ENCODE results near the gene CES3. TPM values are rescaled to one million over a fixed set of nuclear protein-coding genes. Genes with fewer than 3 reads are reported as not detected.

CES3 gene
- total and polyA plus RNA-seq, 9 of the 15 experiments (the other 6 are each of a cell fraction or from before 2014, with no cell fraction given) = 0.06 to 2.2 (median 0.68) TPM

DNA sequence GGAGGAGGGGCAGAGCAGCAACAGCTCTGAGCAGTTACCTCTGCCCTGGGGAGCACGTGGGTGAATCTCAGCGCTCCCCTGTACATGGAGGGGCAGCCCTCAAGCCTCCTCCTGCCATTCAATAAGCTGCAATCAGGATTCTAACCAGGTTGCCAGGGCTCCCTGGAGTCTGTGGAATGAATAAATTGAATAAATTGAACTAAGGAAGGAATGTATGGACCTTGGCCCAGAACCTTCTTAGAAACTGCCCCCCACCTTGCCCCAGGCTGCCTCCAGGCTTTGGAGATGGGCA, 40.8 kb upstream of the CES3 start:
- Histone ChIP-seq H3K4me1 (replicated peaks in 1 of 2; ENCODE audit: control insufficient read depth in 2 of 2, insufficient read depth in 2 of 2, low read length in 2 of 2) (peaks cover 0 to 28% of the 10 kb centered on the region in 2 experiments; a peak in 2 of 5 replicates), H3K9ac (ENCODE audit: insufficient read depth in 1 of 2, low read depth in 2 of 2, low read length in 2 of 2) (no peak overlapping the region), H3K79me2 (ENCODE audit: control insufficient read depth, insufficient read depth, low read length) (no peaks in the 10 kb centered on the region), H3K4me3 (no peak overlapping the region), H3K27me3 (ENCODE audit: control insufficient read depth in 2 of 2, insufficient read depth in 2 of 2, low read length in 2 of 2) (peaks cover 14 to 64% of the 10 kb centered on the region in 2 experiments; a peak in 3 of 5 replicates), H2AFZ (ENCODE audit: low read depth, low read length) (no peak overlapping the region), H3K9me3 (replicated peaks; ENCODE audit: control insufficient read depth, insufficient read depth, low read depth, low read length) (no peaks in the 10 kb centered on the region), H3K36me3 (ENCODE audit: control insufficient read depth, insufficient read depth, low read length) (no peaks in the 10 kb centered on the region), H4K20me1 (replicated peaks; ENCODE audit: control insufficient read depth, insufficient read depth, low read length) (no peaks in the 10 kb centered on the region; the same call in 1 of the 2 replicates), H3K4me2 (ENCODE audit: insufficient read depth, low read length) (no peak overlapping the region), H3K9me1 (ENCODE audit: control insufficient read depth, insufficient read depth, low read length) (no peaks in the 10 kb centered on the region), H3K27ac (ENCODE audit: extremely low read depth, low read depth, low read length) (no peak overlapping the region)
- DNase-seq (ENCODE audit: extremely low read depth in 1 of 4, low spot score in 3 of 4) (no peak), ATAC-seq (no peak), FAIRE-seq (no peak)
- in situ Hi-C loops (cut with MboI) (no loop called here), intact Hi-C loops (cut with micrococcal nuclease) (no loop called here)
- BruUV-seq (replicated peaks) = no TSS peak
- CTCF ChIA-PET (ENCODE audit: low intra/inter-chr PET ratio) = no interaction called here
- WGBS (ENCODE audit: insufficient coverage, low coverage, missing lambda C conversion rate) = 3% methylated on average over 2 of the region's 2 CpGs
- POLR2A ChIA-PET = interaction anchor here (0.9 to 1.2 kb wide), 2 partner anchors 10 to 21 kb away, joined by 3 to 4 read pairs; no protein-coding TSS in a partner anchor
- TF ChIP-seq TCF7 (IDR thresholded peaks at IDR 0.05; ENCODE audit: borderline replicate concordance) = no peak
- TF ChIP-seq HMGN3 (IDR thresholded peaks at IDR 0.05; ENCODE audit: borderline replicate concordance, extremely low read depth, insufficient read length, low read depth, low read length) = no peak
- no peak for TF ChIP-seq PTBP1 (IDR thresholded peaks at IDR 0.05; ENCODE audit: low read depth, low read length)
- TF ChIP-seq HSF4 (CRISPR knock-in tag; IDR thresholded peaks at IDR 0.05; ENCODE audit: borderline replicate concordance) = no peak
- TF ChIP-seq, protein P1, sequence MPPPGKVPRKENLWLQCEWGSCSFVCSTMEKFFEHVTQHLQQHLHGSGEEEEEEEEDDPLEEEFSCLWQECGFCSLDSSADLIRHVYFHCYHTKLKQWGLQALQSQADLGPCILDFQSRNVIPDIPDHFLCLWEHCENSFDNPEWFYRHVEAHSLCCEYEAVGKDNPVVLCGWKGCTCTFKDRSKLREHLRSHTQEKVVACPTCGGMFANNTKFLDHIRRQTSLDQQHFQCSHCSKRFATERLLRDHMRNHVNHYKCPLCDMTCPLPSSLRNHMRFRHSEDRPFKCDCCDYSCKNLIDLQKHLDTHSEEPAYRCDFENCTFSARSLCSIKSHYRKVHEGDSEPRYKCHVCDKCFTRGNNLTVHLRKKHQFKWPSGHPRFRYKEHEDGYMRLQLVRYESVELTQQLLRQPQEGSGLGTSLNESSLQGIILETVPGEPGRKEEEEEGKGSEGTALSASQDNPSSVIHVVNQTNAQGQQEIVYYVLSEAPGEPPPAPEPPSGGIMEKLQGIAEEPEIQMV (tag; conservative IDR thresholded peaks at IDR 0.05; ENCODE audit: low read depth) = no peak
- TF ChIP-seq, protein P2, sequence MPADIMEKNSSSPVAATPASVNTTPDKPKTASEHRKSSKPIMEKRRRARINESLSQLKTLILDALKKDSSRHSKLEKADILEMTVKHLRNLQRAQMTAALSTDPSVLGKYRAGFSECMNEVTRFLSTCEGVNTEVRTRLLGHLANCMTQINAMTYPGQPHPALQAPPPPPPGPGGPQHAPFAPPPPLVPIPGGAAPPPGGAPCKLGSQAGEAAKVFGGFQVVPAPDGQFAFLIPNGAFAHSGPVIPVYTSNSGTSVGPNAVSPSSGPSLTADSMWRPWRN (IDR thresholded peaks at IDR 0.05; ENCODE audit: low read depth) = no peak
- TF ChIP-seq ZBTB7A (IDR thresholded peaks at IDR 0.05; ENCODE audit: borderline replicate concordance, control insufficient read depth, low read depth, low read length) = no peak
- TF ChIP-seq MAFK (IDR thresholded peaks at IDR 0.05; ENCODE audit: low read length) = no peak
- no peak for TF ChIP-seq MTA3 (IDR thresholded peaks at IDR 0.05; ENCODE audit: borderline replicate concordance)
- TF ChIP-seq ZNF175 (CRISPR knock-in tag; IDR thresholded peaks at IDR 0.05; ENCODE audit: low read depth) = no peak
- no peak for TF ChIP-seq SMAD1 (IDR thresholded peaks at IDR 0.05; ENCODE audit: low read depth, low read length, partially characterized antibody)
- TF ChIP-seq CHCHD3 (CRISPR knock-in tag; IDR thresholded peaks at IDR 0.05) = no peak
- TF ChIP-seq NFYB (IDR thresholded peaks at IDR 0.05; ENCODE audit: extremely low read depth, insufficient read length) = no peak
- TF ChIP-seq, protein P3, sequence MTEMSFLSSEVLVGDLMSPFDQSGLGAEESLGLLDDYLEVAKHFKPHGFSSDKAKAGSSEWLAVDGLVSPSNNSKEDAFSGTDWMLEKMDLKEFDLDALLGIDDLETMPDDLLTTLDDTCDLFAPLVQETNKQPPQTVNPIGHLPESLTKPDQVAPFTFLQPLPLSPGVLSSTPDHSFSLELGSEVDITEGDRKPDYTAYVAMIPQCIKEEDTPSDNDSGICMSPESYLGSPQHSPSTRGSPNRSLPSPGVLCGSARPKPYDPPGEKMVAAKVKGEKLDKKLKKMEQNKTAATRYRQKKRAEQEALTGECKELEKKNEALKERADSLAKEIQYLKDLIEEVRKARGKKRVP (CRISPR knock-in tag; IDR thresholded peaks at IDR 0.05) = no peak

All from K562 (cell line).